Measurements from ENCODE around the gene GAMT.

GAMT gene

DNA sequence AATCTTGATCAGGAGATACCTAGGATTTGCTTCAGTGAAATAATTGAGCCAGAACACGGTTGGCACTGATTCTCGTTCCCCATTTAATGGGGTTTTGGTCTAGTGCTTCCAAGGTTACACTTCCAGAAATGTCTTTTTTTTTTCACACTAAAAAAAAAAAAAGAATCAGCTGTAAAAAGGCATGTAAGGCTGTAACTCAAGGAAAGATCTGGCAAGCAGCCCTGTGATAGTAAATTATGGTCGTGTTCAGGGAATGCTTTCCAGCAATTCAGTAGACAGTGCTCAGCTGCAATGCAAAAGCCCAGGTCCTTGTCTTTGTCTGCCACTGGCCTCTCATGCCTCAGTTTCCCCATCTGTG is 44.9 kb downstream of the GAMT start:
- Histone ChIP-seq H3K4me1 (ENCODE audit: control insufficient read depth in 1 of 2, insufficient read depth in 2 of 2, low read length in 2 of 2) (peaks cover 10 to 16% of the 10 kb centered on the region in 2 donors), H3K27ac (ENCODE audit: low read depth, low read length) (no peak overlapping the region), H3K9me3 (ENCODE audit: control insufficient read depth in 1 of 2, low read length in 2 of 2) (no peaks in the 10 kb centered on the region), H3K36me3 (ENCODE audit: control insufficient read depth in 1 of 2, insufficient read depth in 2 of 2, low read length in 2 of 2) (peaks cover 16 to 34% of the 10 kb centered on the region in 2 donors), H3K9ac (ENCODE audit: low read depth in 1 of 2, low read length in 2 of 2) (peak overlapping the region in 1 of 2 donors; percentile 69), H3K4me3 (ENCODE audit: low read depth in 1 of 2, low read length in 2 of 2) (peak overlapping the region; percentile 76 to 80), H3K27me3 (ENCODE audit: control insufficient read depth in 1 of 2, insufficient read depth in 2 of 2, low read length in 2 of 2) (no peaks in the 10 kb centered on the region)

DNA sequence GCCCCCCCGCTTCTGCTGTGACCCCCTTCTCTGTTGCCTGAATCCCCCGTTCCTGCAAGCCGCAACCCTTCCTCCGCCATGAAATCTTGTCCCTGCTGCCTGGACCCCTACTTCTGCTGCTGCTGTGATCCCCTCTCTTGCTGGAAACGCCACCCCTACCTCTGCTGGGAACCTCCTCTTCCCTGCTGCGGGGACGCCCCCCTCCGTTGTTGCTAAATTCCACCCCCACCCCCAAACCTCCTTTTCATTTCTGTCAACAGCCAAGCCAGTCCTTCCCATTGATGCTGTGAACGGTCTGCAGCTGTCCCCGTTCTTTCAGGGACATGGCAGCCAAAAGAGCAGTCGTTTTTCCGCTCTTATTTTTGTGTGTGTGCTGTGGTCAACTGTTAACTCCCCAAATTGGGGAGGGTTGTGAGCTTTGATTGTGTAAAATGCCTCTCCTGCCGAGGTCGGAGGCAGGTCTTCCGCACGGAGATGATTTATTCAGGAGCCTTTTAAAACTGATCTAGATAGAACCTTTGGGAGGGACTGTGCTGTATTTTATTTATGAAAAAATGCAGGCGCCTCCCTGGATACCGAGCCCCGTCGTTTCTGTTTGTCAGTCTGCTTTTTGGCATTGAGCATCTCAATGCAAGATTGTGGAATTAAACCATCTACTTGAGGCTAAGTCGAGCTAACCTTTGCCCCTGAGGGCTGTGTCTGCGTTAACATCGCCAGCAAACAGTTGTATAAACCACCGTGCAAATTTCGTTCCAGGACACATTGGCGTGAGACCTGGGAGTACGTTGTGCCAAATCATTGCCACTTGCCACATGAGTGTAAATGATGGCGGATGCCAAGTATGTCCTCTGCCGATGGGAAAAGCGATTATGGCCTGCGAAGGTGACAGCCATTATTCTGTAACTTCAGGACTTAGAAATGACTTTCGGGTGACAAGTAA is 45.5 kb downstream of the GAMT start:
- H3K9ac ChIP-seq (ENCODE audit: low read depth in 1 of 2, low read length in 2 of 2) = peak overlapping the region; percentile 69 to 76
- H3K27me3 ChIP-seq (ENCODE audit: control insufficient read depth in 1 of 2, insufficient read depth in 2 of 2, low read length in 2 of 2) = no peaks in the 10 kb centered on the region
- H3K36me3 ChIP-seq (ENCODE audit: control insufficient read depth in 1 of 2, insufficient read depth in 2 of 2, low read length in 2 of 2) = peaks cover 16 to 33% of the 10 kb centered on the region in 2 donors
- no peaks in the 10 kb centered on the region for H3K9me3 ChIP-seq (ENCODE audit: control insufficient read depth in 1 of 2, low read length in 2 of 2)
- H3K4me1 ChIP-seq (ENCODE audit: control insufficient read depth in 1 of 2, insufficient read depth in 2 of 2, low read length in 2 of 2) = peaks cover 10 to 16% of the 10 kb centered on the region in 2 donors
- no peak overlapping the region for H3K27ac ChIP-seq (ENCODE audit: low read depth, low read length)
- peak overlapping the region; percentile 76 to 80 for H3K4me3 ChIP-seq (ENCODE audit: low read depth in 1 of 2, low read length in 2 of 2)

DNA sequence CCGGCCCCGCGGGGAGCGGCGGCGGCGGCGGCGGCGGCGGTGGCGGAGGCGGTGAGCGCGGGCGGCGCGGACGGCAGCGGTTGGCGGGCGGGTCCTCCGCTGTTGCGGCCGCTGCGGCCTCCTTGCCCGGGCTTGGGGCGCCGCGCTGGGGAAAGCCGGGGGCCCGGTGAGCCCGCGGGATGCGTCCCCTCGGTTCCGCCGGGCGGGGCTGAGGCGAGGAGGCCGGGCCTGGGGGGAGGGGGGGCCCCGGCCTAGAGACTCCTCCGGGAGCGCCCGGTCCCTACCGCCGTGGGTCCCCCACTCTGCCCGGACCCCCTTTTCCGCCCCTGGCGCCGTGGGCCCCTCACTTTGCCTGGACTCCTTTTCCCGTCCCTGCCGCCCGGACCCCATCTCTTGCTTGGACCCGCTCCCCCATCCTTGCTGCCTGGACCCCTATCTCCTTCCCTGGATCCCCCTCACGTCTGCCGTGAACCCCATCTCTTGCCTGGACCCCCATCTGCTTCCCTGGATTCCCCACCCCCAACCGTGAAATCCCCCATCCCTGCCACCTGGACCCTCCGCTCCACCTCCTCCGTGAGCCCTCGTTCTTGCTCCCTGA is 46.3 kb downstream of the GAMT start:
- Histone ChIP-seq H3K4me3 (ENCODE audit: low read depth in 1 of 2, low read length in 2 of 2) (peak overlapping the region; percentile 76 to 80), H3K9ac (ENCODE audit: low read depth in 1 of 2, low read length in 2 of 2) (peak overlapping the region; percentile 69 to 76), H3K9me3 (ENCODE audit: control insufficient read depth in 1 of 2, low read length in 2 of 2) (no peaks in the 10 kb centered on the region), H3K4me1 (ENCODE audit: control insufficient read depth in 1 of 2, insufficient read depth in 2 of 2, low read length in 2 of 2) (peaks cover 10 to 16% of the 10 kb centered on the region in 2 donors), H3K36me3 (ENCODE audit: control insufficient read depth in 1 of 2, insufficient read depth in 2 of 2, low read length in 2 of 2) (peaks cover 14 to 25% of the 10 kb centered on the region in 2 donors), H3K27me3 (ENCODE audit: control insufficient read depth in 1 of 2, insufficient read depth in 2 of 2, low read length in 2 of 2) (no peaks in the 10 kb centered on the region), H3K27ac (ENCODE audit: low read depth, low read length) (peak overlapping the region; percentile 56)

DNA sequence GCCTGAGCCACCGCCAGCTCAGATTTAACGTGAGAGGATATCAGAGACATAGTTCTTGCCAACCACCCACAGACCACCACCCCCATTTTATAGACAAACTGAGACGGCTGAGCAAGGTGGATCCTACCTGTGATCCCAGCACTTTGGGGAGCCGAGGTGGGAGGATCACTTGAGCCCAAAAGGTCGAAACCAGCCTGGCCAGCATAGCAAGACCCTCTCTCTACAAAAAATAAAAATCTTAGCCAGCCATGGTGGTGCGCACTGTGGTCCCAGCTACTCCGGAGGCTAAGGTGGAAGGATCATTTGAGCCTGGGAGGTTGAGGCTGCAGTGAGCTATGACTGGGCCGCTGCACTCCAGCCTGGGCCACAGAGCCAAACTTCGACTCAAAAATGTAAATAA is 48.2 kb downstream of the GAMT start:
- peaks cover 4 to 8% of the 10 kb centered on the region in 2 donors for H3K36me3 ChIP-seq (ENCODE audit: control insufficient read depth in 1 of 2, insufficient read depth in 2 of 2, low read length in 2 of 2)
- H3K27me3 ChIP-seq (ENCODE audit: control insufficient read depth in 1 of 2, insufficient read depth in 2 of 2, low read length in 2 of 2) = no peaks in the 10 kb centered on the region
- no peaks in the 10 kb centered on the region for H3K9me3 ChIP-seq (ENCODE audit: control insufficient read depth in 1 of 2, low read length in 2 of 2)
- H3K4me3 ChIP-seq (ENCODE audit: low read depth in 1 of 2, low read length in 2 of 2) = no peak overlapping the region
- H3K9ac ChIP-seq (ENCODE audit: low read depth in 1 of 2, low read length in 2 of 2) = no peak overlapping the region
- peaks cover 10 to 16% of the 10 kb centered on the region in 2 donors for H3K4me1 ChIP-seq (ENCODE audit: control insufficient read depth in 1 of 2, insufficient read depth in 2 of 2, low read length in 2 of 2)
- no peak overlapping the region for H3K27ac ChIP-seq (ENCODE audit: low read depth, low read length)

DNA sequence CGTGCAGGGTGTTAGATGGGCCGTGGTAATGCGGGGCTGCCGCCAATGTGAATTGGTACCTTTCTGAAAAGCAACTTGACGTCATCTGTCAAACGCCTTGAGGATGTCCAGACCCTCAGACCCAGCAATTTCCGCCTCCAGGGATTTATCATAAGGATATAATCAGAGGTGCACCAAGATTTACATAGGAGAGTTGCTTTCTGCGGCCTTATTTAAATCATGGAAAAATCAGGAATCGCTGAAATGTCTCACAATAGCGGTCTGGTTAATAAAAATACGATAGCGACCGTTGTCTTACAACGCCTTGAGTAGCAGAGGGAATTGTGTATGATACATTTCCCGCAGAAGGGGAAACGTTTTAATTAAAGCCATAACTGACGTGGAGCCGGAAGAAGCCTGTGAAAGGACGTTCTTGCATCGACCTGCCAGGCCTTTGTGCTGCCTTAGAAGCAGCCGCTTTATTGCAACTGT is 49.9 kb downstream of the GAMT start:
- H3K27ac ChIP-seq (ENCODE audit: low read depth, low read length) = no peak overlapping the region
- H3K36me3 ChIP-seq (ENCODE audit: control insufficient read depth in 1 of 2, insufficient read depth in 2 of 2, low read length in 2 of 2) = no peaks in the 10 kb centered on the region
- H3K4me1 ChIP-seq (ENCODE audit: control insufficient read depth in 1 of 2, insufficient read depth in 2 of 2, low read length in 2 of 2) = peaks cover 10 to 11% of the 10 kb centered on the region in 2 donors
- H3K9ac ChIP-seq (ENCODE audit: low read depth in 1 of 2, low read length in 2 of 2) = no peak overlapping the region
- H3K27me3 ChIP-seq (ENCODE audit: control insufficient read depth in 1 of 2, insufficient read depth in 2 of 2, low read length in 2 of 2) = no peaks in the 10 kb centered on the region
- no peak overlapping the region for H3K4me3 ChIP-seq (ENCODE audit: low read depth in 1 of 2, low read length in 2 of 2)
- no peaks in the 10 kb centered on the region for H3K9me3 ChIP-seq (ENCODE audit: control insufficient read depth in 1 of 2, low read length in 2 of 2)

DNA sequence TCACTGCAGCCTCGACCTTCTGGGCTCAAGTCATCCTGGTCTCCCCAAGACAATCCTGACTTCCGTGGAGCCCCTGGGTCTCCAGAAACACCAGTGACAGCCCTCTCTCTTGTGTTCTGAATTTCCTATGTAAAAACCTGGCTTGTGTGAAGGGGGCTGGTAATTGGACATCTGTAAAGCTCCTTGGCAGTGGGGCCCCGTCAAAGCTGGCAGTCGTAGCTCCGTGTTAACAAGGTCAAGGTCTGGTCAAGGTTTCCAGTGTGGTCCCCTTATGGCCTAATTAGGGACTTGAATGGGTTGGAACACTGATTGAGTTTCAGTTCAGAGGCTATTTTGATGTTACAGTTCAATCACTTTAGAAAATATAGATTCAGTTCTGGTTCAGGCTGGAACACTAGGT is 50.5 kb downstream of the GAMT start:
- no peak overlapping the region for H3K9ac ChIP-seq (ENCODE audit: low read depth in 1 of 2, low read length in 2 of 2)
- H3K9me3 ChIP-seq (ENCODE audit: control insufficient read depth in 1 of 2, low read length in 2 of 2) = no peaks in the 10 kb centered on the region
- peaks cover 5 to 6% of the 10 kb centered on the region in 2 donors for H3K4me1 ChIP-seq (ENCODE audit: control insufficient read depth in 1 of 2, insufficient read depth in 2 of 2, low read length in 2 of 2)
- no peaks in the 10 kb centered on the region for H3K36me3 ChIP-seq (ENCODE audit: control insufficient read depth in 1 of 2, insufficient read depth in 2 of 2, low read length in 2 of 2)
- H3K27me3 ChIP-seq (ENCODE audit: control insufficient read depth in 1 of 2, insufficient read depth in 2 of 2, low read length in 2 of 2) = no peaks in the 10 kb centered on the region
- no peak overlapping the region for H3K4me3 ChIP-seq (ENCODE audit: low read depth in 1 of 2, low read length in 2 of 2)
- no peak overlapping the region for H3K27ac ChIP-seq (ENCODE audit: low read depth, low read length)

DNA sequence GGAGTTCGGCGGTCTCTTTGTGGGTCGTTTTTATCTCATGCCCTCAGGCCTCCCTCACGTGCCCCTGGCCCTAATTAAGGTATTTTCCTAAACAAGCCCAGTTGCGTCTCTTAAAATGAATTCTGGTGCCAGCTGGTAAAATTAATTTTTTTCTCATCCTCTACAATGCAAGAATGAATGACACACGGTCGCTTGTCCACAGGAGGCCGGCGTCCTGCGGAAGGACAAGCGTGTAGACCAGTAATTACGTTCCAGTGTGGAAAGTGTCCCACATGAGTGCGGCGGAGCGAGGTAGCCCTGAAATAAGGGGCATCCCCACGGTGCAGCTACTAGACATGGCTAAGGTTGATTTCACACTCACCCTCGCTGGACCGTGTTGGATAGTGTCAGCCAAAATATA is 52.1 kb downstream of the GAMT start:
- no peaks in the 10 kb centered on the region for H3K4me1 ChIP-seq (ENCODE audit: control insufficient read depth in 1 of 2, insufficient read depth in 2 of 2, low read length in 2 of 2)
- no peaks in the 10 kb centered on the region for H3K9me3 ChIP-seq (ENCODE audit: control insufficient read depth in 1 of 2, low read length in 2 of 2)
- H3K36me3 ChIP-seq (ENCODE audit: control insufficient read depth in 1 of 2, insufficient read depth in 2 of 2, low read length in 2 of 2) = no peaks in the 10 kb centered on the region
- no peak overlapping the region for H3K4me3 ChIP-seq (ENCODE audit: low read depth in 1 of 2, low read length in 2 of 2)
- H3K9ac ChIP-seq (ENCODE audit: low read depth in 1 of 2, low read length in 2 of 2) = no peak overlapping the region
- no peaks in the 10 kb centered on the region for H3K27me3 ChIP-seq (ENCODE audit: control insufficient read depth in 1 of 2, insufficient read depth in 2 of 2, low read length in 2 of 2)
- H3K27ac ChIP-seq (ENCODE audit: low read depth, low read length) = no peak overlapping the region

All from duodenal mucosa (tissue), 2 donors.